Activated T-cell treated with anti-CD3 and anti-CD28 coated beads for 4 hours (primary cell): Measurements from ENCODE around the gene LINC01488.

Experiments
- DNase-seq: peaks from one replicate; pipeline ENCODE4 v3.0.0-alpha.2; 2020

LINC01488 gene

DNA sequence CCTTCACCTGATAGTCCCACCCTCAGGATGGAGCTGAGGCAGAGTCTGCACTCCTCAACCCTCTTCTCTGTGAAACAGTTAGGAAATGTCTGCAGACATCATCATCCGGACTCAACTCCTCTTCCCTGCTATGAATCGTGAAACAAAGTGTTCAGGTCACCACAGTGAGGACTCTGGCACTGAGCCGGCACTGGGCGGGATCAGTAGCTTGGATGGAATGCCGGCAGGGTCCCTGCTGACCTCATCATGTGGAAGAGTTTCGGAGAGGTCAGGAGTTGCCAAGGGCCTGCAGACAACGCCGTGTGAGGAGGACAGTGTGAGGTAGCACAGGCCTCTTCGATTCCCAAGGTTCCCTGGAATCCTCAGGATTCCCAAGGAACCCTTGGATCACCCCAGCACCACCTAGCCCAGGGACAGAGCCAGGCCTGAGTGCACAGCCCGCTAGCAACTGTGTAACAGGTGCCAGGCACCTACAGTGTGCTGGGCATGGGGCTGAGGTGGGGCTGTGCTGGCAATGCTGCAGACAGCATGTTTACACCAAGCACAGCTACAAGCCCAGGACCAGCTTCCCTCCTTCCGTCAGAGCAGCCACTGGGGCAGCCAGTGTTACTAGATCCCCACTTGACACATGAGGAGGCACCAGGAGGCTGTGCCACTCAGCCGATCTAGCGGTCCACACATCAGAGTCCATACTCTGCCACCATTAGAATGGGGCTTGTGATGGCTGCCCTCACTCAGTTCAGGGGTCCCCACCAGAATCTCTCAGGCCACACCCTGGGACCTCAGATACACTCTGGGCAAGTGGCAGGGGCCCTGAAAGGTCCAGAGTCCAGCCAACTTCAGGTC, 693 bp upstream of the LINC01488 start:
- no peak for DNase-seq

DNA sequence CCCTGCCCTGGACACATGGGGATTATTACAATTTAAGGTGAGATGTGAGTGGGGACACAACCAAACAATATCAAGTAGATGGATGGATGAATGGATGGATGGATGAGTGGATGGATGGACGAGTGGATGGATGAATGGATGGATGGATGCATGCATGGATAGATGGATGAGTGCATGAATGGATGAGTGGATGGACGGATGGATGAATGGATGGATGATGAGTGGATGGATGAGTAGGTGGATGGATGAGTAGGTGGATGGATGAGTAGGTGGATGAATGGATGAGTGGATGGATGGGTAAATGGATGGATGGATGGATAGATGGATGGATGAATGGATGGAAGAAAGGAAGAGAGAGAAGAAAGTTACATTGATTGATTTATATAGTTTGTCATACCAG, 859 bp downstream of the LINC01488 start:
- no peak for DNase-seq

DNA sequence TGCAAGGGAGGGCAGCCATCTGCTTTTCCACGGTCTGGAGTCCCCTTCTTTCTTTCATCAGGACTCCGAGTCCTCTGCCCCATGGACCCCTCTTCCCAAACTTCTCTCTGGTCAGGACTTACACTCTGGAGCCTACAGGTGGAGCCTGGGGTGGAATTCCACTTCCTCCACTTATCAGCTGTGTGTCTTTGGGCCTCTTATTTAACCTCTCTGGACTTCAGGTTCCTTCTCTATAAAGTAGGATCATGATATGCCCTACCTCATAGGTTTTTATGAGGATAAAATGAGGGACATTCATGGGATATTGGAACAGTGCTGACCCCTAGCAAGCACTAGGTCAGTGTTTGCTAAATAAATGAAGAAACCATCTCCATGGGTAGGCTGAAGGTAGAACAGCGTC, 1.7 kb downstream of the LINC01488 start:
- no peak for DNase-seq

DNA sequence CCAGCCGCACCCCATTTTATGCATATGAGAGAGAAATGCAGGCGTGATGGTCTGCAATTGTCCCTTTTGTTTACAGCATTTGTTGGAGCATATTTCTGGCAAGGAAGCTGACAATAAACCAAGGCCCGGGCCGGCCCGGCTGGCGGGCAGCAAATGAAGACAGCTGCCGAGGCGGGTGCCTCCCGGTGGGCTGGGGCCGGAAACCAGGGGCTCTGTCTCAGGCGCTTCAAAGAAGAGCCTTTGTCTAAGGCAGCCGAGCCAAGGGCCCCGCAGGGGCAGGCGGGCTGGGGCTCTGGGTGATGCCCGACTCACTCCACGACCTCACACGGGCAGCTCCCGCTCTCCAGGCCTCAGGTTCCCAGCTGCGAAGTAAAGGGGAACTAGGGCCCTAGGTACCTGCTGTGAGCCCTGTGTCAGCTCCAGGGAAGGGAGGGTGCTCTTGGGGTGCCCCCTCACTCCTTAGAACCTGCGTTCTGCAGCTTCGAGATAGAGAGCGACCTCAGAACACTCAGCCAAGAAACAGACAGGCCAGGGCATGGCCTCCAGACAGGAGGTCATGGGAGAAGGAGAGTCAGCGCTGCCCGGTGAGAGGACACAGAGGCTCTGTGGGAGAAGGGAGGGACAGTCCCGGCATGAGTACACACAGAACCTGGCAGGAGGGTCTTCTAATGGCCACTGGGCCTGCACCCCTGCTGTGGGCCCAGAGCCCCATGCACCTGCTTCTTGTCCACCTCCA, 2.4 kb downstream of the LINC01488 start:
- no peak for DNase-seq

DNA sequence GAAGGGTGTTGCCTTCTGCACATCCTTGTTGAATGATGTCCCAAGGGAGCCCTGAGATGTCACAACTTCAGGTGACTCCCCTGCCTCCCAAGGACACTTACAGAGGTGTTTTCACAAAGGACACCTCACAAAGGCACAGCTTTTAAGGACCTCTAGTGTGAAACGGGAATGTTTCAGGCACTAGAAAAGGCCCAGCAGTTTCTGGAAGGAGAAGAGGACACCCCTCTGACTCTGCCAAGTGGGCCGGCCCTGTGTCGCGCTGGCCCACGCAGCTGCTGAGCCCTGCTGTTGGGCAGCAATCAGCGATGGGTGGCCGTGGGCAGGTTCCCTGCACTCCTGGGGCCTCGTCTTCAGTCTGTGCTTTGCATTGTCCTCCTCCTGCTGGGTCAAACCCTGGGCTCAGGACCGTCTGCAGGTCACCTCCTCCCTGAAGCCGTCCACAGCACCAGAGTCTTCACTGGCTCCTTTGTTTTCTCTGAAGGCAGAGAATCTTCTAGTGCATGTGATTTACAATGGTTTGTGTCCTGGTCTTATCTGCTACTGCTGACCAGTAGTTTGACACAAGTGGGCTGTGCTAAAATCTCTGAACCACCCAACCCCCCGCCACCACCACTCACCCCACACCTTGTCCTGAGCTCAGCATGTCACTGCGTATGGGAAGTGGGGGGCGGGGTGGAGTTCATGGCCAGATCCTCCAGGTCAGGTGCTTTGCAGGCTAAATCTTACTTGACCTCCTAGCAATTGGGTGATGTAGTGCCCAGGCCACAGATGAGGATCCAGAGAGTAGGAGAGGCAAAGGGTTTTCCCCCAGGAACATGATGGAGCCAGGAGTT, 3.2 kb downstream of the LINC01488 start:
- no peak for DNase-seq

DNA sequence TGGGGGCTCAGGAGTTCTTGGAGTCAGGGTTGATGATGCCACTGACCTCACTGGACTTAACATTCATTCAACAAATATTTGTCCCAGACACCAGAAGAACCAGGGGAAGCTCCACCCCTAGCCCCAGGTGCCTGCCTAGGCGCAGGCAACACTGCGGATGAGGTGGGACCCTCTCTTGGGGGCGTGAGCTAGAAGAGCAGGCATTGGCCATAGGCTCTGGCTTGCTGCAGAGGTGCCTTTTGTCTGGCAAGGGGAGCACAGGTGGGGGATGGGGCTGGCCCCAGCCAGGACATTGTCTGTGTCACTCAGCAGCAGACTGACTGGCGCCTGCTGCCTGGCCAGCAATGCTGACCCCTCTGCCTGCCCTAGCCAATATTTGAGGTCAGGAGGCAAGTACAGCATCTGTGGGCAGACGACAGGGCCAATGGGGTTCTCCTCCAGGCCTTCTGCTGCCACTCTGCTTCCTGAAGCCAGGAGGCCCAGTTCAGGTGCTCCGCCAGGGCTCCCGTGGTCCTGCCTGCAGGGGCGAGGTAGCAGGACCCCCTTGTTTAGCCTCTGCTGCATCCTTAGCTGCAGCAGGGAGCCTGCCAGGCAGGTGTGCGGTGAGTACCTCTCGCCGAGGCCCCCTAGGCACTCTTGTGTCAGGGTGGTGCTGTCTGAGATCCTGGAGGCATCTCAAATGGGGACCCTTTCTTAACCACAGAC, 4.0 kb downstream of the LINC01488 start:
- DNase-seq, result no peak

DNA sequence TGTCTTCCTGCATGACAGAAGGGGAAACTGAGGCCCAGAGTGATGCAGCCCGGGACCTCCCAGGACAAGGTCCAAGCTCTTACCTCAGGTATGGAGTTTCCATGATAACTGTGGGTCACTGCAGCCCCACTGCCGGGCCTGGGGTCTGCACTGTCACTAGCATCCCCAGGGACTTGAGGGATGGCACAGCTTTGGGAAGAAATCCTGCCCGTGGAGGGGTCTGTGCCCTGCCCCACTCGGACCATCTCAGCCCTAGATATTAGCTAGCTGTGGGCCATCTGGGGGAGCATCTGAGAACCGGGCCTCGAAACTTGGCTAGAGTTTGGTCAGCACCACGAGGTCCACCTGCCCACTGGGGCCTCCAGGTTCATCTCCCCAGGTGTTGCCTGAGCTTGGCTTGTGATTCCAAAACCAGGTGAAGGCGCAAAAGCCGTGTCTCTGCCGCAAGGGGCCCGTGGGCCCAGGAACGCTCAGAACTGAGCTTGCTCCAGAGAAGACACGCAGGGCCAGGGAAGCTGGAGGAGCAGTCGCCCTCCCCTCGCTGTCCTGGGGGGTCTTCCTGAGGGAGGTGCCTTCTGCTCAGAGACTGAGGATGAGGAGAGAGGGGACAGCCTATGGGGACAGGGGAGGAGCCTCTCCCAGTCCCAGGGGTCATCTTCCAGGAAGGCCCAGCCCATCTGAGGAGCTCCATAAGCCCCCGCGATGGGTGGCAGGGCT, 4.8 kb downstream of the LINC01488 start:
- DNase-seq, result no peak

DNA sequence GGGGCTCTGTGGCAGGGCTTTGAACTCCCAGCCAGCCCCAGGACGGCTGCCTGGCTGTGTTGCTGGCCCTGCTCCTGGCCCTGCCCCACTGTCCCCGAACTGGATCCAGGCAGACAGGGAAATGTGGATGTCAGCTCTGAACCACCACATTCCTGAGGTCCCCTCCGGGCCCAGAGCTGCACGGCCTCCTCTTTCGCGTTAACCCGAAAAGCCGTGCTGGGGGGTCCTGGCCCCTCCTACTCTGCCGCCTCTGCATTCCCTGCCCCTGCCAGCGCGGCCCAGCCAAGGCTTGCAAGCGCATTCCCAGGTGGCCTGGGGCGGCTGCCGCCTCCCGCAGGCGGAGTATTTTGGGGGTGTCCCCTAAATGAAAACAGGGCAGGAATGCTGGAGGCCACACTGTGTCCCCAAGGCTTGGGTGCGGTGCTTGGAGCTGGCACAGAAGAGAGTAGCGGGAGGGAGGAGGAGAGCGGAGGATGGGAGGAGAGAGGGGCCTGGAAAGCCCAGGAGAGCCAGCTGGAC, 5.4 kb downstream of the LINC01488 start:
- no peak for DNase-seq

DNA sequence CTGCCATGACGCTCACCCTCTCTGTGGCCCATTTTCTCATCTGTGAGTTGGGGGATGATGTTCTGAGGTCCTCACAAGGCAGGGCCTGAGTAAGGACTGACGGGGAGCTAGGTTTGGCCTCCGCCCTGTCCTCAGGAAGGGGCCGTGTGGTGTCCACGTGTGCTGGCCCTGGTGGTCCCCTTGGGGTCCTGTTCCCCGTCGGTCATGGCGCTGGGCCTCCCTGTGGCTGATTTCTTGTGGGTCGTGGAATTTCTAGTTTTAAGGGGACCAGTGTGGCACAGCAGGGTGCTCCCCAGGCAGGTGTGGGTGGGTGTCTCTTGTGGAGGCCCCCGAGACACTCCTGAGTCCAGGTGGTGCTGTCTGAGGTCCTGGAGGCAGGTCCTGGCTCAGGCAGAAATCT, 5.9 kb downstream of the LINC01488 start:
- no peak for DNase-seq

DNA sequence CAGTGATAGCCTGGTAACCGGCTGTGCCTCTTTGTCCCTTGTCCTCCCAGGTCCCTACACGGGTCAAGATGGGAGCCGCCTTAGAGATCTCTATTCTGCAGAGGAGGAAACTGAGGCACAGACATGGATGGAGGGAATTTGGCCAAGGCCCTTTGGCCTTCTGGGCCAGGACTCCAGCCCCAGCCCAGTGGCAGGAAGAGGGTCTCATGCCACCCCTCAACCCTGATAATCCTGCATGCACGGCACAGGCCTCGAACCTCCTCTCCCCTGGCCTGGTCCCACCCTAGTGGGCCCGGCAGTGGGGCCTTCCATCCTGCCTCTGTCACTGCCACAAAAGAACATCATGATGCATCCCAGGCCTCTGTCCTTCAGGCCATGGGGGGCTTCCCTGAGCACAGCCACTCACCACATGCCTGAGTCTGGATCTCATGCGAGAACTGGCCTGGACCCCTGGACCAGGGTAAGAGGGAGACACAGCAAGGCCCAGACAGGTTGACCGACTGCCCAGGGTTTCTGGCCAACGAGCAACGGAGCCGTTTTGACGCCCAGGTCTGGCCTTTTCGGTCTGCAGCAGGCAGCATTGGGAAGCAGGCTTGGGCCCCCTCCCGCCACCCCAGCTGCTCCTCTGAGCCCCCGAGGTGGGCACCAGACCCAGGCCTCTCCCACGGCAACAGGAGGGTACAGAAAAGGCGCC, 6.5 kb downstream of the LINC01488 start:
- DNase-seq, result no peak

DNA sequence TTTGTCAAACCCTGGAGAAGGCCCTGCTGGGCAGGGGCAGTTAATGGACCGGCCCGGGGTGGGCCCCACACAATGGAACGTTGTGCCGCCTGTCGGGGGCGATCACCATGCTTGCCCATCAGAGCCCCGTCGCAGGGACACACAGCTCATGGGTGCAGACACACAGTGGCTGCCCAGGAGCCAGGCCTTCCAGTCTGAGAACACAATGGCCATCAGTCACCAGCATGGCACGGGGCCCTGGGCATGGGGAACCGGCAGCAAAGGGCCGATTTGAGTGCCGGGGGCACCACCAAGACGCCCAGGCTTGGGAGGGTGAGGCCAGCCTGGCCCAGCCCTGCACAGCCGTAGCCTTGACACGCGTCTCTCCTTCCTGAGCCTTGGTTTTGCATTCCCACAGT, 7.1 kb downstream of the LINC01488 start:
- DNase-seq, result no peak

DNA sequence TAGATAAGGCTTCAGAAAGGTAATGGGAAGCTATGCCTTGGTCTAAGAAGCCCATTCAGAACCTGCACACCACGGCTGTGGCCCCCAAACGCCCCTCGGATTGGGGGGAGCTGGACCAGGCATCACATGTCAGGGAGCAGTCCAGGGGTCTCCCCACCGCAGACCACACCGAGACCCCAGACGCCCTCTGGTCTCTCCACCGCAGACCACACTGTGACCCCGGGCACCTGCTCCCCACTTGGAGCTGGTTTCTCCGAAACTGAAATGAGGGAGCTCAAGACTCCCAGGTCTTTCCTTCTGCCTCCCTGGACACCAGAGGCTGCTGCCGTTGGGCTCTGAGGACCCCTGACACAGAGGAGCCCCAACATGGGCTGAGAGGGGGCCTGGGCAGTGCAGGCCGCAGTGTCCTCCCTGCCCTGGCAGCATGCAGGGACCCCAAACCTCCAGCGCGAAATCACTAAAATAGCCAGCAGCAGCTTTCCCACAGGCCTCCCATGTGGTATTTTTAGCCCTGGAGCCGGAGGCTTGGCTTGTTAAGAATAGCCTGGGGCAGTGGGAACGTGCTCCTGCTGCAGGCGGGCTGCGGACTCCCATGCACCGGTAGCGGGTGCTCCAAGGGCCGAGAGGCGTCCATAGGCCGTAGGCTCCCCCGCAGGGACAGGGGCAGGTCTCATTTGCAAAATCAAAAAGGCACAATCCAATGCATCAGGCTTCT, 7.7 kb downstream of the LINC01488 start:
- DNase-seq, result no peak

DNA sequence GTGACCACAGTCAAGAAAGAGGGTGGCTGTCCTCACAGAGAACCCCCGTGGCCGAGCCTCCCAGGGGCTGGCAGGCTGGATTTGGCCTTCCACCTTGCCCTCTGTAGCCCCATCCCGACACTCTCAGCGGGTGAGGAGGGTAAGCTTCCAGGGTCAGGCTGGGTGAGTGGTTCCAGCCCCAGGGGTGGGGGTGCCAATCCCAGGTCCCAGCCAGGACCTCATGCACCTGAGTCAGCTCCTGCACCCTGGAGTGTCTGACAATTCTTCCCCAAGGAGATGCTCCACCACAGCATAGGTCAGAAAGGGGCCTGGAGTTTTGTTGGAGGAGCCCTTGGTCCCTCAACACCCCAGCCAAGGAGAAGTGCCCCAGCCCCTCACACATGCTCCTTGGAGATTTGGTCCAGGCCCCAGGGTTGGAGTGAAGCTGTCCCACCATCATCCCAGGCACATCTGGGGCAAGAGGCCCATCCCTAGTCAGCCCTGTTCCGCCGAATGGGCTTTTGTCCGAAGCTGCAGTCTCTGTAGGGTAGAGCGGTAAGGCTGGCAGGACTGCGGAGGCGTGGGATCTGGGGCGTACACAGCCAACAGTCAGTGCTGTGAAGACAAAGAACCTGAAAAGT, 8.4 kb downstream of the LINC01488 start:
- DNase-seq, result no peak

DNA sequence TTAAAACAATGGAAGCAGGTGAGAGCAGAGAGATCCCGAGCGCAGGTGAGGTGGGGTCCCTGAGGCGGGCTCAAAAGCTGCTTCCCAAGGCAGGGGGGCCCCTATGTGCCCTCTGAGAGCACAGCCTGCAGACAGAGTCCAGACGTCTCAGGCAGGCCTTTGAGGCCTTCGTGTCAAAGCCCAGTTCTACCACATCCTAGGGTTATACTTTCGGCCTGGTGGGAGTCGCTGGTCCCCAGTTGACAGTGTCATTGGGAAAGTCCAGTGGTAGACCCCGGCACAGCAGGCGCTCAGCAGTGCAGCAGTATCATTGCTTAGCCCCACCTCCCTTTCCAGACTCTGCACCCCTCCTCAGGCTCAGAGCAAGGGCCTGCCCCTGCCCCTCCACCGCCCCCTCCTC, 9.1 kb downstream of the LINC01488 start:
- no peak for DNase-seq

DNA sequence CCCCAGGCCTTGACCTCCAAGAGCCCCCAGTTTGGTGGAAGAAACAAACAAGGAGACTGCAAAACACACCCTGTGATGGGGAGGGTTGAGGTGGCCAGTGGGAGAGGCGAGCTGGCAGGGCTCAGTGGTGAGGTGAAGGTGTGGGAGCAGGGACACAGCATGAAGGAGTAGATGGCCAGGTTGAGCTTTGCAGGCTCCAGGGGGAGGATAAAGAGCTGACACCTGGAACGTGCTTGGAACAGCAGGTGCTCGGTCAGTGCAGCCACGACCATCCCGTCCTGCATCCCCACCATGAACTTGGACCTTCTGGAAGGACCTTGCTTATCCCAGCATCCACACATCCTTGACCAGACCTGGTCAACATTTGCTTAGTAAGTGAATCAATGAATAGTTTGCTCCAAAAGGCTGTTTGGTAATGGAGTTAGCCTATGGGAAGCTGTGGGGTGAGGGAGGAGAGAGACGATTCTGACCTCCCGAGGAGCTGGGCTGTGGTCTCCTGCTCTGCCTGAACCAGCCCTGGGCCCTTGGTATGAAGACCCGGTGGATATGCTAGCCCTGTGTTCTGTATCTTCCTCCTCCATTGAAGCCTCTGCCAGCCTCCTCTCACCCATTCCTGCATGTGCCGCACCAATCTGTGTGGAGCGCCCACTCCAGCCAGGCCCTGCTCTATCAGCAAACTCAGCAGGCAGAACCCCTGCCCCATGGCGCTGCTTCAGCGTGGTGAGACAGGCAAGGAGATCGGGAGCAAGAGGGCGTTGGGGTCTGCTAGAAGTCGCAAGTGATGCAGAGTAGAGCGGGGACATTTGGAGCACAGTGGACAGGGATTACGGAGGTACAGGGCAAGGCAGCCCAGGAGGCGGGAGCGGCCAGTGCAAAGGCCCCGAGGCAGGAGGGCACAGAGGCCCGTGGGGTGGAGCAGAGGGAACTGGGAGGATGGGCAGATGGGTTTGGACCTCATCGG, 9.9 kb downstream of the LINC01488 start:
- DNase-seq, result no peak

DNA sequence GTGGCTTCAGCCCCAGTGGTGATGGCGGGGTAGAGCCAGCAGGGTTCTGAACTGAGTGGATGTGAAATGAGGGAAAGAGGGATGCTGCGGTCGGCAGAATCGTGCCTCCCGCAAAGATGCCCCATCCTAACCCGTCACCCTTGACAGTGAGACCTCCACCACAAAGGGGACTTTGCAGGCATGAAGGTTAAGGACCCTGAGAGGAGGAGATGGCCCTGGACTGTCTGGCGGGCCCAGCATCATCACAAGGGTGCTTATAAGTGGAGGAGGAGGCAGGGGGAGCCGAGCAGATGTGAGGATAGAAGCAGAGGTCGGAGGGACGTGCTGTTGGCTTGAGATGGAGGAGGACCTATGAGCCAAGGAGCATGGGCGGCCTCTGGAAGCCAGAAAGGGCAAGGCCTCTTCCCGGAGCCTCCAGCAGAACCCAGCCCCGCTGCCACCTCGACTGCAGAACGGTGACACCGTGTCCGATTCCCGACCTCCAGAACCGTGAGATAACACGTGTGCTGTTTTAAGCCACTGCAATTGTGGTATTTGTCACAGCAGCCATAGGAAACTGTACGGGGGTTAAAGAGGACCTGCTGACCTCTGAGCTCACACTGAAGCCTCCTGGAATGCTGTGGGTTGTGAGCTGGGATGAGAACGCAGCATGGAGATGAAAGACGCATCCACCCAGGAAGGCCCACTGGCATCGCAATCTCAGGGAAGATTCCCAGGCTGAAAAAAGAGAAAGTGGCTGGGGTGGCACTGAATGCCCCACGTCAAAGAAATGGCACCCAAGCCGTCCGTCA, 10.9 kb downstream of the LINC01488 start:
- no peak for DNase-seq

DNA sequence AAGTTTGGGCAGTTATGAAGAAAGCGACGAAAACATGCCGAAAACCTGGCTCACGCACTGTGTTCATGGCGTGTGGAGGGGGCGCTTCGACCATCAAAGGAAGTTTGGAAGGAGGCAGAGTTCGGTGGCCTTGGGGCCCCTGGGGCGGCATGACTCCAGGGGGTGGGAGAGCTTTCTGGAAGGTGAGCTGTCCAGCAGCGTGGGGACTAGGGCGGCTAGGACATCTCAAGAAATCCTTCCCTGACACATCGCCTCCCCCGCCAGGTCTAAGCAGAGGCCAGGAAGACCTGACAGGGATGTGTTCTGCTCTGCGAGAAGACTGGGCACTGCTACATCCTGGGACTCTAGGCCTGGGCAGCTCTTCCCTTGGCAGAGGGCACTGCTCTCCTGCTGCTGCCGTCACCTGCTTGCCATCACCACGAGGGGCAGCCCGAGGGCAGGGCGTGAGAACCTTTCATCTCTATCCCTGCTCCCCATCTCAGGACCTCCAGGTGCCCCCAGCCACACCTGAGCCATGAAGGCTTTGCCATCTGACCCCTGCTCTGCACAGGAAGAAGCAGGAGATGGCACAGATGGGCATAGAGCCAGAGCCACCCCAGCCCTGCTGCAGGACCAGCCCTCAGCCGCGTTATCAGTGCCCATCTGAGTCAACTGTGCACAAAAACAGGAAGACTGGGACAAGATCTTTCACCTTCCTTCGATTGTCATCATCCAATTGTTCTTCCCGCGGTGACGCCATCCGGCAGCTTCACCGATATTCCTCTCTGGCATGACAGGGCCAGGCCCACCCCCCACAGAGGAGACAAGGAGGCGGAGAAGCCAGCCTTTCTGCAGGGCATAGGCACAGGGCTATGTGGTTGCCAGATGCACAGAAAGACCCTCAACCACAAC, 12.7 kb downstream of the LINC01488 start:
- DNase-seq, result no peak
